Spinal cord (tissue), 10 donors: ENCODE measurements around the gene EFCAB6. TPM values are rescaled to one million over a fixed set of nuclear protein-coding genes. Genes with fewer than 3 reads are reported as not detected.

Experiments
- DNase-seq, 6 donors: peaks; one replicate each; pipeline versions ENCODE4 v3.0.0 to v3.0.0-alpha.2; 2013 to 2015; ENCODE audit warnings: low spot score in 6 of 6, low read depth in 4 of 6
- H3K27ac ChIP-seq: one replicate; pipeline ENCODE4 v1.5.1; 2013; ENCODE audit warnings: low read depth, low read length, control low read depth
- H3K27me3 ChIP-seq: one replicate; pipeline ENCODE4 v1.6.1; 2013; ENCODE audit warnings: low read length; ENCODE audit not compliant: control insufficient read depth, insufficient read depth
- H3K36me3 ChIP-seq: one replicate; pipeline ENCODE4 v1.6.1; 2013; ENCODE audit warnings: low read length; ENCODE audit not compliant: control insufficient read depth, insufficient read depth
- H3K4me1 ChIP-seq: one replicate; pipeline ENCODE4 v1.6.1; 2013; ENCODE audit warnings: low read length; ENCODE audit not compliant: control insufficient read depth, insufficient read depth
- H3K4me3 ChIP-seq: one replicate; pipeline ENCODE4 v1.5.1; 2013; ENCODE audit warnings: low read depth, low read length, control low read depth
- H3K9me3 ChIP-seq: one replicate; pipeline ENCODE4 v1.6.1; 2013; ENCODE audit warnings: low read length; ENCODE audit not compliant: control insufficient read depth, insufficient read depth
- WGBS: methylation state at CpG from one replicate; pipeline ENCODE4 v1.1.5; 2013; ENCODE audit warnings: missing lambda C conversion rate; ENCODE audit not compliant: insufficient coverage; 5-methylcytosine and 5-hydroxymethylcytosine counted together
- polyA plus RNA-seq, 2 donors: library from polyadenylated mRNA; unstranded; fragments of 120-200 nt; gene quantifications; one replicate each; pipeline ENCODE4 v1.2.1, GENCODE V29; 2013; ENCODE audit not compliant: insufficient read length in 2 of 2
- total RNA-seq, 2 donors: library from RNA; depleted of rRNA in 1 of 2; stranded (reverse); fragments of 120-200 nt in 1 of 2; fragments of >200 nt in 1 of 2; gene quantifications; one replicate each; pipeline versions ENCODE4 v1.2.3 to v1.2.4, GENCODE V29; 2013 to 2014
- donor health status: healthy.

Gene EFCAB6
- total and polyA plus RNA-seq, 4 donors: 2.8 to 9.1 (median 4.5) TPM

DNA sequence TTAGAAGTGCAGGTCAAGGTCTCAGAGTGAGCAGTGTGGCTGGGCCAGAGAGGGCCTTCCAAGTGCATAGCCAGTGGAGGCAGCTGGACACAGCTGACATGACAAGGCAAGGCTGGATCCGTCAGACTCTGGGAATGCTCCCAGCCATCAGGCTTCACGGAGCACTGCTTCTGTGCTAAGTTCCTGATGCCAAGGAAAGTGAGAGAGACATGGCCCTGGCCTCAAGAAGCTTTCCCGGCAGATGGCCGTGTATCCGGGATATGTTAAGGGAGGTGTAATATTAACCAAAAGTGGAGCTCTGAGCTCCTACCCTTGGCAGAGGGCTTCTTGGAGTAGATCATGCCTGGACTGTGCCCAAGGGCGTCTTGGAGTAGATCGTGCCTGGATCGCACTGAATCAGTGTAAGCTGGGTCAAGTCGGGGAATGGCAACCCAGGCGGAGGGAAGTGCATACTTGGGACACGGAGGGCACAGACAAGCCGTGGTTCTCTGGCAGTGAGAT, 7.4 kb upstream of the EFCAB6 start:
- peak in 1 of 6 donors; percentile 58 for DNase-seq
- Histone ChIP-seq H3K36me3 (peaks cover 15% of the 10 kb centered on the region), H3K27ac (no peak overlapping the region), H3K27me3 (no peaks in the 10 kb centered on the region), H3K4me1 (peaks cover 30% of the 10 kb centered on the region), H3K4me3 (no peak overlapping the region), H3K9me3 (no peaks in the 10 kb centered on the region)
- WGBS: 90% methylated on average over 12 of the region's 12 CpGs

DNA sequence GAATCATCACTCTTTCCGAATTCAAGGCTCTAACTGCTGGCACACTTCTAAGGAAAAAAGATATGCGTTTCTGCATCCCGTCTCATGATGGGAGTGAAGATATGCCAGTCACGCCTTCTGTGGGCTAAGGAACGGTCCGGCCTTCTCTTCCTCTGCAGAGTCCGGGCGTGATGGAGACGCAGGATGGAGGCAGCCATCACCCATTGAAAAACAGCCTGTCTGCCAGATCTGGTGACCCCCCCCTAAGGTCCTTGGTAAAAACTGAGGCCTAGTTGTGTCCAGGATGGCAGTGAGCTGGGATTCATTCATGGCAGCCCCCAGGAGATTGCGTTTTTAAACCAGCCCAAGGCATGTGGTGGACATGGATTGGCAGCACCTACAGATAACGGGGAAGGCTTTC, 6.9 kb upstream of the EFCAB6 start:
- Histone ChIP-seq H3K9me3 (no peaks in the 10 kb centered on the region), H3K27ac (no peak overlapping the region), H3K27me3 (no peaks in the 10 kb centered on the region), H3K36me3 (peaks cover 11% of the 10 kb centered on the region), H3K4me1 (peaks cover 30% of the 10 kb centered on the region), H3K4me3 (no peak overlapping the region)
- WGBS: 79% methylated on average over 8 of the region's 11 CpGs
- DNase-seq: peak in 1 of 6 donors; percentile 46

DNA sequence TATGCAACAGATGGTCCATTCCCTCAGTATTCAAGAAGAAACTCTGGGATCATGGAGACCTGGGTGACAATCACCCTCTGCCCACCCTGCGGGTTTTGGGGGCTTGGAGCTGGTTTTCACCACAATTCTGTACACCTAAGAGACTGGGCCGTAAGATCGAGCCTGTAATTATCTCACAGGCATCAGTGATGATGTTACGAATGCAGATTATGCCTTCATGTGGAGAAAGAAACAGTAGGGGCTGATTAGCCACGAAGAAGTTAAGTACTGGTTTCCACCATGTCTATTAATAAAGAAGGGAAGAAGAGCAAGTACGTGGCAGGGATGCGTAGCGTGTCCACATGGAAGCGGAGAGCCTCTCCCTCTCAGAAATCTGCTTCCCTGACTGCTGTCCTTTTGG, 5.3 kb upstream of the EFCAB6 start:
- no CpG with 5 or more reads among the region's 9 CpGs for WGBS
- no peaks in the 10 kb centered on the region for H3K9me3 ChIP-seq
- H3K27ac ChIP-seq: no peak overlapping the region
- no peaks in the 10 kb centered on the region for H3K27me3 ChIP-seq
- H3K4me1 ChIP-seq: peaks cover 31% of the 10 kb centered on the region
- no peak for DNase-seq
- no peak overlapping the region for H3K4me3 ChIP-seq
- H3K36me3 ChIP-seq: peaks cover 10% of the 10 kb centered on the region

DNA sequence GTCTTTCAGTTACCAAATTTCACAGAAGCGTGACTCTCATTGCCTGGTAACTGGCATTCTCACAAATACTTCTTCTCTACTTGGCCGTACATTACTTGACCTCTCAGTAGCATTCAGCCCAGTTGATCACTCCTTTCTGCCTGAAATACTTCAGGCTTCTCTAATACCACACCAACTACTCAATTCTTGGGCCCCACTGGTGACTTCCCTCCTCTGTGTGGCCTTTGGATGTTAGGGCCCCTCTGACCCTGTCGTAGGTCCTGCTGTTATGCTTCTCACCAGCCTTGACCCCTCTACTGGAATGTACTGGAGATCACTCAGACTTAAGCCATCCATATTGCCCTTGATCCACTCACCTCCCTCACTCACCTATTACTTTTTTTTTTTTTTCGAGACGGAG, 2.2 kb upstream of the EFCAB6 start:
- H3K4me1 ChIP-seq: peaks cover 14% of the 10 kb centered on the region
- no peak overlapping the region for H3K27ac ChIP-seq
- DNase-seq: no peak
- 87% methylated on average over 3 of the region's 5 CpGs for WGBS
- H3K4me3 ChIP-seq: no peak overlapping the region
- H3K9me3 ChIP-seq: no peaks in the 10 kb centered on the region
- H3K36me3 ChIP-seq: no peaks in the 10 kb centered on the region
- no peaks in the 10 kb centered on the region for H3K27me3 ChIP-seq

DNA sequence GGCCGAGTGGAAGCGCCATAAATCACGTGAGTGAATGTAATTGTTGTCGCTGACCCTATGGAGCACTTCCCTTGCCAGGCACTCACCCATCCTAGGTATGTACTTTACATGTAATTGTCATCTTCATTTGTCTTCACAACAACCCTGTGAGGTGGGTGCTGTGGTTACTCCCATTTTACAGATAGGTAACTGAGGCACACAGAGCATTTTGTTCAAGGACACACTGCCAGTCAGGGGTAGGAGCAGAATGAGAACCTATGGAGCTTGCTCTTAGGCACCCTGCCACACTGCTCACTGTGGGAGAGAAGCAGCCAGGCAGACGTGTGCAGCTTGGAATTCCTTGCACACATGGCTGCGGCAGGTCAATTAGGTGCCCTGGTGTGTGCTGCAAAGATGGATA, 785 bp upstream of the EFCAB6 start:
- no peak for DNase-seq
- 26% methylated on average over 3 of the region's 6 CpGs for WGBS

DNA sequence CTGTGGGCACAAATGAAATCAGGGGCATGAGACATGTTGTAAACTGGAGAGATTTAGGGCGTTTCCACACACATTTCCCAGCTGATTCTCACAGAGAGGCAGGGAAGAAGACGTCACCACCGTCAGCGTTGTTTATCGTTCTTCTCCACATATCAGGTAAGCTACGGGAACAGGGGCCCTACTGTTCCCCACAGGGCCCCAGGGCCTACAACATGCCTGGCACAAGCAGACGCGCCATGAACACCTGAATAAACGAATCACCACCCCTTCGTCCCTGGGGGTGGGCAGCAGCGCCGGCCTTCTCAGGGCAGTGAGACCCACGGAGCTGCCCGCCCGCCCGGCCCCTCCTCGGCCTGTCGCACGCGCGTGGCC, 342 bp downstream of the EFCAB6 start:
- H3K4me1 ChIP-seq: peaks cover 10% of the 10 kb centered on the region
- no peaks in the 10 kb centered on the region for H3K27me3 ChIP-seq
- H3K9me3 ChIP-seq: no peaks in the 10 kb centered on the region
- under 1% methylated on average over 21 of the region's 21 CpGs for WGBS
- H3K36me3 ChIP-seq: no peaks in the 10 kb centered on the region
- DNase-seq: no peak
- peak overlapping the region; percentile 88 for H3K4me3 ChIP-seq
- peak overlapping the region; percentile 10 for H3K27ac ChIP-seq

More for the DNA sequence above, 785 bp upstream of the EFCAB6 start:
- H3K4me1 ChIP-seq: peaks cover 10% of the 10 kb centered on the region
- no peak overlapping the region for H3K27ac ChIP-seq
- no peaks in the 10 kb centered on the region for H3K9me3 ChIP-seq
- peak overlapping the region; percentile 88 for H3K4me3 ChIP-seq
- H3K36me3 ChIP-seq: no peaks in the 10 kb centered on the region
- H3K27me3 ChIP-seq: no peaks in the 10 kb centered on the region

DNA sequence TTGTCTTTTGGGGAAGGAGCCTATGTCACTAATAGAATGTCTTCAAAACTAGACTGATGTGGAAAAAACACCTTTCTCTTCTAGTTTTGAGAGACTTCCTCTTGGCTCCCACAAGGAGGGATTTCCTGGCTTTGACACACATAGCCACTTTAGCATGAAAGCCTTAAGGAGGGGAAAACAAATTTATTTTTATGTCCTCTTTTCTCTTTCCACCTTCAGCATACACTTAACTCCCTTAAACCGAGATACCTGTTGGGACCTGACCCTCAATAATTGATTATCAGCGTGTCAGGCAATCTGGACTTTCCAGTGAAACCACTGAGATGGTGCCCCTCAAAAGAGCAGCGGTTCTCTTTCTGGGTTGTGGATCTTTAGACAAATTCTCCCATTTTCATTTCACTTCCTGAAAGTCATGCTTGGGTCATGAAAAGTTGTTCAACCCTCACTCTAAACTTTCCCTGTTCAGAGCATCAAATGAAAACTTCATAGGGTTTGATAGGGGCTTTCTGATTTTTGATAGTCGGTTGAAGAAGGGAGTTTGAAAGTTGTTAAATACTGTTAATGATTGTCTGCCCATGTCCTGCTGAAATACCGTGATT, 9.1 kb downstream of the EFCAB6 start:
- Histone ChIP-seq H3K27ac (no peak overlapping the region), H3K36me3 (no peaks in the 10 kb centered on the region), H3K4me1 (no peaks in the 10 kb centered on the region), H3K4me3 (no peak overlapping the region), H3K27me3 (no peaks in the 10 kb centered on the region), H3K9me3 (peaks cover 3% of the 10 kb centered on the region)
- WGBS: 88% methylated on average over 2 of the region's 5 CpGs
- no peak for DNase-seq

DNA sequence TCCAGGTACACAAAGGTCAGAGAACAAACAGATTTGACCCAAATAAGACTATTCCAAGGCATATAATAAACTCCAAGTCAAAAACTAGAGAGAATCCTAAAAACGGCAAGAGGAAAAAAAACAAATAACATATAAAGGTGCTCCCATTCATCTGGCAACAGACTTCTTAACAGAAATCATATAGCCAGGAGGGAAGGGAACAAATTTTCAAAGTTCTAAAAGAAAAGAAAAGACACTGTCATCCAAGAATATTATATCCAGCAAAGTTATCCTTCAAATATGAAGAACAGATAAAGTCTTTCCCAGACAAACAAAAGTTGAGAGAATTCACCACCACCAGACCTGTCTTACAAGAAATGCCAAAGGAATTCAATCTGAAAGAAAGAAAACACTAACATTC, 11.1 kb downstream of the EFCAB6 start:
- Histone ChIP-seq H3K4me1 (no peaks in the 10 kb centered on the region), H3K36me3 (no peaks in the 10 kb centered on the region), H3K4me3 (no peak overlapping the region), H3K27me3 (no peaks in the 10 kb centered on the region), H3K9me3 (peaks cover 3% of the 10 kb centered on the region), H3K27ac (no peak overlapping the region)
- WGBS: no CpG with 5 or more reads among the region's 1 CpG
- no peak for DNase-seq

DNA sequence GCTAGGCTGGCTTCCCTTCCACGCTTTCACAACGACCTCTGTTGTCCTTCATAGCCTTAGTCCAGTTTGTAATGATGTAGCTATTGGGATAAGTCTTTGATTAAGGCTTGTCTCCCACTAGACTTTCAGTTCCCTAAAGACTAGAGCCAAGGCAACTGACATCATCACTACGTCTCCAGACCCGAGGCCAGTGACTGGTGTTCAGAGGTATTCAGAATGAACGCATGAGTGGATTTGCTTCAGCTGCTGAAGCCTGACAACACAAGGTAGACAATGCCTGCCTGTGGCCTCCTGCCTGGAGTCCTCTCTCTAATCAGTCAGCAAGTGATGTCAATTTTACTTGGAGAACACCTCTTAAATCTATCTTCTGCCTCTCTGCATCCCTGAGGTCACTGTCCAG, 13.6 kb downstream of the EFCAB6 start:
- WGBS: 87% methylated on average over 3 of the region's 5 CpGs
- Histone ChIP-seq H3K9me3 (peaks cover 3% of the 10 kb centered on the region), H3K4me3 (no peak overlapping the region), H3K27me3 (no peaks in the 10 kb centered on the region), H3K36me3 (no peaks in the 10 kb centered on the region), H3K27ac (no peak overlapping the region), H3K4me1 (no peaks in the 10 kb centered on the region)
- no peak for DNase-seq

DNA sequence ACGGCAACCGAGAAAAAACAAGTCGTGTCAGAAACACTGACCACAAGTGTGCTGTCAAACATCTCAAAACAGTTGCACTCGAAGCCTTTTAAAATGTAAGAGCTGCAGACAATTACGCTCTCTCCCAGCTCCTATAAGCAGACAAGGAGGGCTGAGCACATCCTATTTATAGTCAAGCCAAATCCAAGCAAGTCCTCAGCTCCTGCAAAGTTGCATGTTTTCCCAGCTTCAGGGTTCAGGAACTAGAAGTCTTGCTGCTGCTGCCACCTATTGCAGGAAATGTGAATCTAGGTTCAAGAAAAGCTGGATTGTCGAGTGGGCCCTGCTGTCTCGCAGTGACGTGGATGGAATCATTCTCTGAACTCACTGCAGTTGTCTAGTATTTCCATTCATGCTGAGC, 15.5 kb downstream of the EFCAB6 start:
- no peak overlapping the region for H3K27ac ChIP-seq
- H3K36me3 ChIP-seq: no peaks in the 10 kb centered on the region
- no peak overlapping the region for H3K4me3 ChIP-seq
- H3K4me1 ChIP-seq: no peaks in the 10 kb centered on the region
- H3K27me3 ChIP-seq: no peaks in the 10 kb centered on the region
- peaks cover 3% of the 10 kb centered on the region for H3K9me3 ChIP-seq
- DNase-seq: peak; percentile 46 to 96 (median 59)
- WGBS: 75% methylated on average over 5 of the region's 8 CpGs
